Stimulated activated CD4-positive, alpha-beta T cell treated with anti-CD3 and anti-CD28 coated beads, Interleukin-1b, Interleukin-23, amount 100 ng/mL, for 4 hours (primary cell): Measurements from ENCODE around the gene RPP14.
"Not testable (repeated sequence)": the region's sequence is repeated elsewhere in the genome, so short reads cannot be mapped to it uniquely, and the experiment has no call there.

ENCODE experiments used
- DNase-seq, 2 donors: peaks; one replicate each; pipeline ENCODE4 v3.0.0-alpha.2; 2020; ENCODE audit warnings: low read depth in 2 of 2

RPP14 gene

DNA sequence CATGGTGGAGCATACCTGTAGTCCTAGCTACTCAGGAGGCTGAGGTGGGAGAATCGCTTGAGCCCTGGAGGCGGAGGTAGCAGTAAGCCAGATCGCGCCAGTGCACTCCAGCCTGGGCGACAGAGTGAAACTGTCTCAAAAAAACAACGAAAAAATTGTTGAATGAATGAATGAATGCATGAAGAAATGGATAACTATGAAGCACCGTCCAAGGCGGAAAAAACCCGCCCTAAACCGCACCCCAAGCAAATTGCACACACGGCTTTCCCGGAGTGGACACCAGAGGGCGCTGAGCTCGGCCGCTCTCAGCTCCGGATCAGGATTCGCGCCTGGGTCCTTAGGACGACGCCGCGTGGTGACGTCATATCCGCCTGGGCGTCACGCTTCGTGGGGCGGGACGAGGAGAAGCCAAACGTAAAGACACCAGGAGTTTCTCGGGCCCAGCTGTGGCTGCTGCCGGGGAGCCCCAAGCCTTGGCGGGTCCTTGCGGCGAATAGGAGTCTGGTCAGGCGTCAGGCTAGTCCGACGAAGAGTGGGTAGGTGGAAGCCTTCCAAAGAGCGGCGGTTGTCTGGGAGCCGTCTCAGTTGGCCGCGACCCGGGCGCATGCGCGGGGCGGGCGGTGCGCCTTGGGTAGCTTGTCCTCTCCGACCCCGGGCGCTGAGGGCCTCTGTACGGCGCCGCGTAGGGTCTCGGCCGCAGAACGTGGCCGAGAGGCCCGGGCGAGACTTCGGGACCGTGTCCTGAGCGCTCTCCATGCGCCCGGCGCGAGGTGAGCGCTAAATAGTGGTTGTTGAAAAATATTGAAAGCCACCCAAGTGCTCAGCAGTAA, at the start of gene RPP14, which contains the start of gene HTD2:
RPP14 (plus strand) TSS at position 364 of the 830 bp plus-strand sequence. CDS start 4,085 bp downstream, outside the sequence.
HTD2 (plus strand) TSS at position 639 of the 830 bp plus-strand sequence. CDS start 11,094 bp downstream, outside the sequence.
- peak; percentile 98 for DNase-seq

DNA sequence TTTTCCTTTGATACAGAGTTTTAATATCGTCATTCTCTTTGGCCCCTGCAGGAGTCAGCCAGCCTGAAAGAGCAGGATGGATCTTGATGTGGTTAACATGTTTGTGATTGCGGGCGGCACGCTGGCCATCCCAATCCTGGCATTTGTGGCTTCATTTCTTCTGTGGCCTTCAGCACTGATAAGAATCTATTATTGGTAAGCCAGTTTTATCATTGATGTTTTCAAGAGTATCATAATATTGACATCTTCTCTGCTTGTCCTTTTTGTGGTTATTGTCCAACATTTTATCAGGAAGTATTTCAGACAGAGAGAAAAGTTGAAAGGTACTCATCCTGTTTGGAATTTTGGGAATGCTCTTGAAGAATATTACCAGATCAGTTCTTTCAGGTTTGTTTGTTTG, 49.5 kb upstream of the RPP14 start:
- no peak for DNase-seq

GRCh38 chr3:58258392-58259055, 47.5 kb upstream of the RPP14 start:
- no peak for DNase-seq

DNA sequence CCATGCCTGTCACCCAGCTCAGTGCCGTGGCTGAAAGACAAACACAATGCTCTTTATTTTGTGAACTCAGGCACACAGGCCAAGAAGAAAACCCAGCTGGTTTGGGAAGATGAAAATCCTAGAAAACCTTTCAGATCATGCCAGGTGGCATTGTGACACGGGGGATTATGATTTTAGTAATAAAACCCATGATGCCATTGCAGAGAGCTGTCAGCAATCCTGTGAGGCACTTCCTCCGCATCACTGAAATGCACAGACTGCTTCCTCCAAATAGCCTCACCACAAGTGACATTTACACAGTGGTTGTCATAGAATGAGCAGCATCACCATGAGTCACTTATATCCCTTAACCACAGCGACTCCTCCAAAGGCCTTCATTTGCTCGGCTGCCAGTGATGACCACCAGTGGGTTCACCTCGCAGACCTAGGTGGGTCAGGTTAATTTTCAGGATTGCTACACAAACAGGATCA, 45.7 kb upstream of the RPP14 start:
- no peak for DNase-seq

- no peak for DNase-seq
Measured at GRCh38 chr3:58260733-58261132, 45.3 kb upstream of the RPP14 start.

DNA sequence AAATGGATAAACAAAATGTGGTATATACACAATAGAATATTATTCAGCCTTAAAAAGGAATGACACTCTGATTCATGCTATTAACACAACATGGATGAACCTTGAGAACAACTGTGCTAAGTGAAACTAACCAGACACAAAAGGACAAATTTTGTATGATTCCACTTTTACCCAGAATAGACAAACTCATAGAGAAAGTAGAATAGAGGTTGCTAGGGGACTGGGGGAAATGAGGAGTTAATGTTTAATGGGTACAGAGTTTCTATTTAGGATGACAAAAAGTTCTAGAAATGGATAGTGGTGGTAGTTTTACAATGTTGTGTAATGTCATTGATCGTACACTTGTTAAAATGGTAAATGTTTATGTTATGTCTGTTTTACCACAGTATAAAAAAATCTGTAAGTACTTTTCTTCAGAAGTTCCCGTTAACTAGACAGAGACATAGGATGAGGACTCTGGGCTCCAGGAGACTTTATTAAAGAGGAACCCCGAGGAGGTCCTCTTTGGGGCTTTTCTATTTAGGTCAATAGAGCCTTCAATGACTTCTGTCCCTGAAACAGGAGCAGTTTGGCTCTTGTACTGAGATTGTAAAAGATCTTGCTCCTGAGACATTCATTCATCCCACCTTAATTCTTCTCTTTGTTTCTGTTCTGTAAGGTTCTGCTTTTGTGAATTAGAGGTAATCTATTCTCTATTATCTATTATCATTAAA, 43.9 kb upstream of the RPP14 start:
- DNase-seq, result no peak

GRCh38 chr3:58266577-58266976, 39.5 kb upstream of the RPP14 start:
- DNase-seq, result no peak

GRCh38 chr3:58267543-58267942, 38.5 kb upstream of the RPP14 start:
- not testable (repeated sequence) for DNase-seq

- DNase-seq, result no peak
Measured at GRCh38 chr3:58269356-58269755, 36.7 kb upstream of the RPP14 start.

- DNase-seq, result no peak
Measured at GRCh38 chr3:58270485-58270884, 35.6 kb upstream of the RPP14 start.

- no peak for DNase-seq
Measured at GRCh38 chr3:58271901-58272501, 34.0 kb upstream of the RPP14 start.

DNA sequence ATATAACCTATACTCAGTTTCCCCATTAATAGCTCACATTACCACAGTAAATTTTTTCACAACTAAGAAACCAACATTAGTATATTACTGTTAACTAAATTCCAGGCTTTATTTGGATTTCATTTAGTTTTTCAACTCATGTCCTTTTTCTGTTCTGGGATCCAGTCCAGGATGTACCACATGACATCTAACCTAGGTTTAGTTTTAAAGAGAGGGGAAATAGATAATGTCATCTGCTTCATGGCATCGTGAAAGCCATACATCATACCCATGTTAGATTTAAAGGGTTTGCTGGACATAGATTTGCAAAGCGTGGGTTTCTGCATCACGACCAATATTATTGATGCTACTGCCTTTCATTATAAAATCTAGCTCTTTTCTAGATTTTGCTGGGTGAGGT, 33.2 kb upstream of the RPP14 start:
- DNase-seq, result no peak

GRCh38 chr3:58273362-58273761, 32.7 kb upstream of the RPP14 start:
- not testable (repeated sequence) for DNase-seq

DNA sequence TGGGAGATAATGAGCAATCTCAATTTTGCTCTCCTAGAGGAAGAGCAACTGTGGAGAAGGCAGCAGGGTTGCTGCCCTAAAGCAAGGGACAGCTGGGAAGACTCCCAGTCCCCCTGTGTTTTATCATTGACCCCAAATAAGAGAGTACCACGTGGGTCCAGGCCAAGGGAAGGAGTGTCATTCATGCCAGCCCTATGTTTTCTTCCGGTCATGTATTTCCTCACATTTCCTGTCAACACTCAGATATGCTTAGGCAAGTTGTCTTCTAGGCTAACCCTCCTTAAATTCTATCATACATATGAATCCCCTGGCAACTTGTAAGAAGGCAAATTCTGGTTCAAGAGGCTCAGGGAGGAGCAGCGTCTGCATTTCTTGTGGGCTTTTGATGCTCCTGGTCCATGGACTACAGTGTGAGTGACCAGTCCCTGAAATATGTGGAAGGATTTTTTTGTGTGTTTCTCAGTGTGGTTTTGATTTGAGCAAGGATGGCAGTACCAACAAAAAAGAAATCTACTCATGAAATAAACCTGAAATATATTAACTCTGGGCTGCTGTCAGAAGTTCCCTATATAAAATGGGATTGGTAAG, 31.9 kb upstream of the RPP14 start:
- no peak for DNase-seq

DNA sequence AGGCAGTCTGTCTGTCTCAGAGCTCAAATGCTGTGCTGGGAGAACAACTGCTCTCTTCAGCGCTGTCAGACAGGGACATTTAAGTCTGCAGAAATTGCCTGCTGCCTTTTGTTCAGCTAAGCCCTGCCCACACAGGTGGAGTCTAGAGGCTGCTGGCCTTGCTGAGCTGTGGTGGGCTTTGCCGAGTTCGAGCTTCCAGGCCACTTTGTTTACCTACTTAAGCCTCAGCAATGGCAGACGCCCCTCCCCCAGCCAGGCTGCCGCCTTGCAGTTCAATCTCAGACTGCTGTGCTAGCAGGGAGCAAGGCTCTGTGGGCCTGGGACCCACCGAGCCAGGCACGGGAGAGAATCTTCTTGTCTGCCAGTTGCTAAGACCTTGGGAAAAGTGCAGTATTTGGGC, 25.0 kb upstream of the RPP14 start:
- no peak for DNase-seq

DNA sequence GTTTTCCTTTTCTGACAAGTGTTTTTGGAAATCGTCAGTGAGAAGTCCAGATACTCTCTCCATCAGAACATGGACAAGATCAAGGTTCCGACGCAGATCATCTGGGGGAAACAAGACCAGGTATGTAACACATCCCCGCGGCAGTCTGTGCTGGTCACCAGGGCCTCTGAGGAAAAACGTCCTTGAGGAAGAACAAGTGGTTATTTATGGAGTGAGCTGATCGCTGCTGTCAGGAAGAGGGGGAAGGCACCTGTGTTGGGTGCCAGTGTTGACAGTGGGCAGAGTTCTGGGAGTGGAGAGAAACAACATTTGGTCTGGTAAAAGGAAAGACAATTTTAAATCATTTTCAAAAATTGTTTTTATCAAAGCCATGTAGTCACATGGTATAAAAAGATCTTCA, 20.7 kb upstream of the RPP14 start:
- DNase-seq, result no peak

DNA sequence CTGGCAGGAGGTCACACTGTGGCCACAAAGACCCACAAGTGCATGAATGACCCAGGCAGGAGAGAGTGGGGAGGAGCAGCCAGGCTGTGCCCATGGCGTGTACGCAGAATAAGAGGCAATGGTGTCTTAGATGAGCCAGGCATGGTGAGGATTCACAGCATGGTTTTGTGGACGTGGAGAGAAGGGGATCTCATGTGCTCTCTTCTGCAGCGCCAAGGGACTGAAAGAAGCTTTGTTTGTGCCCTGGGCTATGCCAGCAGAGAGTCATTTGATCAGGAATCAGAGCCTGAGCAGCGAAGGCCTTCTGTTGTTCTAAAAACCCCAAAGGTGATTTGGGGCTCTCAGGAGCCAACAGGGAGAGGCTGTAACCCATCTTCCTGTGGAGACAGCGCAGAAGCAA, 18.7 kb upstream of the RPP14 start:
- no peak for DNase-seq

DNA sequence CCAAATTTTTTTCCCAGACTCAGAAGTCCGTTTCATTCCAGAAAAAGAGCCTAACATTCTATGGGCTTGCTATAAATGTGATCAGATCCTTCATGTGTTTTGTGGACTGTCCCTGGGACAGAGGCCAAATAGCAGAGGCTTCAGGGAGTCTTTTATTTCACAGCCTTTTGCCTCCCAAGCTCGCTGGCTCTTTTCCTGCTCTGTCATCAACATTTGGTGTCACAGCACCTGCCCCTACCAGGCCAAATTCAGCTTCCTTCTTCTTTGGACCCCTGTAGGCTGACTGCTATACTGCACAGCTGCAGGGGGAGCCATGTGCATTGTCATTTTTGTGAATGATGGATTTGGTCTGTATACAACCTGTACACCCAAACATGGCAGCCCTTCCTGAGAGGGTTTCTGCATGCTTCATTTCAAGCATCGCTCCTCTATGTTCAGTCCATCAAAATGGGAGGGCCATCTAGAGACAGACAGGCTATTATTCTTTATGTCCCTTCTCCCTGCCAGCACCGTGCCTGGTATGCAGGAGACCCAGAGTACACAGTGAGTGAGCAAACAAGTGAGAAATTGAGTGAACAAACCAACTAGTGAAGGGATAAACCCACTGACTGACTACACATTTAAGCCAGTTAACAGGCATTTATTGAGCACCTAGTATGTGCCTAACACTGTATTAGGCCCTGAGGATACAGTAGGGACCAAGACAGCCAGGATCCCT, 17.9 kb upstream of the RPP14 start:
- no peak for DNase-seq

- not testable (repeated sequence) for DNase-seq
Measured at GRCh38 chr3:58288964-58289613, 17.0 kb upstream of the RPP14 start.

DNA sequence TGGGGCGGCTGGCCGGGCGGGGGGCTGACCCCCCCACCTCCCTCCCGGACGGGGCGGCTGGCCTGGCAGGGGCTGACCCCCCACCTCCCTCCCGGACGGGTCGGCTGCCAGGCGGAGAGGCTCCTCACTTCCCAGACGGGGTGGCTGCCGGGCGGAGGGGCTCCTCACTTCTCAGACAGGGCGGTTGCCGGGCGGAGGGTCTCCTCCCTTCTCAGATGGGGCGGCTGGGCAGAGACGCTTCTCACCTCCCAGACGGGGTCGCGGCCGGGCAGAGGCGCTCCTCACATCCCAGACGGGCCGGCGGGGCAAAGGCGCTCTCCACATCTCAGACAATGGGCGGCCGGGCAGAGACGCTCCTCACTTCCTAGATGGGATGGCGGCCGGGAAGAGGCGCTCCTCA, 15.6 kb upstream of the RPP14 start:
- DNase-seq, result not testable (repeated sequence)
